Measurements from ENCODE around the gene PIK3R5. TPM values are rescaled to one million over a fixed set of nuclear protein-coding genes. Genes with fewer than 3 reads are reported as not detected.
"Not testable (repeated sequence)": the region's sequence is repeated elsewhere in the genome, so short reads cannot be mapped to it uniquely, and the experiment has no call there.

PIK3R5 gene
- total RNA-seq, 1 donor from 2014 or later: 46.8 TPM

DNA sequence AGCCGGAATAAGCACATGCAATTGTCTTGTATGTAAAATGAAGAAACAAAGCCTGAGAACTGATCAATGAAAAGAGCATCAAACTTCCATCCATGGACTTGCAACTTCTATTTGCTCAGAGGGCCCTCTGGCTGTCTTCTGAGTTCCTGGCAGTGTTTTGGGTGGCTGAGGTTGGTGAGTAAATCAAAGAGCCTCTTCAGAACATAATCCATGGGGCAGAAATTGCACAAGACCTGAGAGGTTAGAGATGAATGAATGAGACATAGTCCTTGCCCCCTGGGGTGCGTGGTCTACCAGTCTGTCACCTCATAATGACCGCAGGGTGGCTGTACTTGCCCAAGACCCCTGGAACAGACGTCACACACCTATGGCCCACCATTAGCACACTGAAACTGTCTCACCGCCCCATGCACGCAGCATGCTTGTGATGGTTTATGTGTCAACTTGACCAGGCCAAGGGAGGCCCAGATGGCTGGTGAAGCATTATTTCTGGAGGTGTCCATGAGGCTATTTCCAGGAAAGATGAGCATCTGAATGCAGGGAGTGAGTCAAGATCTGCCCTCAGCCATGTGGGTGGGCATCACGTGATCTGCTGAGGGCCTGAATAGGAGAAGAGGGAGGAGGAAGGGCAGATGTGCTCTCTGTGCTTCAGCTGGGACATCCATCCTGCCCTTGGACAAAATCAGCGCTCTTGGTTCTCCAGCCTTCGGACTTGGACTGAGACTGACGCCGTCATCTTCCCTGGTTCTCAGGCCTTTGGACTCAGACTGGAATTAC is 106.3 kb downstream of the PIK3R5 start:
- peaks cover 47% of the 10 kb centered on the region for H3K36me3 Mint-ChIP-seq (ENCODE audit: low read depth)
- no peaks in the 10 kb centered on the region for H3K27me3 Mint-ChIP-seq (ENCODE audit: low read depth)
- peaks cover 60% of the 10 kb centered on the region for H3K4me1 Mint-ChIP-seq (ENCODE audit: low read depth)
- intact Hi-C loops (cut with micrococcal nuclease): loop anchor here (1.0 to 10.0 kb wide), 5 partner anchors 9 to 114 kb away; partner anchors contain the start of gene CCDC42
- no peaks in the 10 kb centered on the region for H3K9me3 Mint-ChIP-seq
- H3K4me3 Mint-ChIP-seq (ENCODE audit: low read depth): peak overlapping the region; percentile 4
- DNase-seq (ENCODE audit: low spot score): no peak
- H3K27ac Mint-ChIP-seq: peak overlapping the region; percentile 95

DNA sequence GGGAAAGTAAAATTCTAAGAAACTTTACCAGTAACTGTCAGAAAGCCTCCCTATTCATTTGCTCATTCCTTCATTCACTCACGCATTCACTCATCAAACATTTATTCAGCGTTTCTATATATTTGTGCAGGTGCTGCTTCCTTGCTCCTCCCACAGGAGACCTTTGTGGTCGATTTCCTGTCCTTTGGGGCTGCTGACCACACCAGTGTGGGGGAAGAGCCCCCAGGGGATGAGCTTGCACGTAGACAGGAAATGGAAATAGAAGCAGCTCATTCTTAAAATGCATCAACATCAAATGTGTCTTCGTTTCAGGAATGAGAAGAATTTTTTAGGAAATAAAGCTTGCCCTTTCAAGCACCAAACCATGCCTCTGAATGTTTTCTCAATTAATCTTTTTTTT is 107.6 kb downstream of the PIK3R5 start:
- Mint-ChIP-seq H3K36me3 (ENCODE audit: low read depth) (peaks cover 36% of the 10 kb centered on the region), H3K4me3 (ENCODE audit: low read depth) (peak overlapping the region; percentile 75), H3K27me3 (ENCODE audit: low read depth) (no peaks in the 10 kb centered on the region), H3K9me3 (no peaks in the 10 kb centered on the region), H3K27ac (peak overlapping the region; percentile 95), H3K4me1 (ENCODE audit: low read depth) (peaks cover 58% of the 10 kb centered on the region)
- DNase-seq (ENCODE audit: low spot score): peak; percentile 55
- intact Hi-C loops (cut with micrococcal nuclease): loop anchor here (2.0 to 10.0 kb wide), 4 partner anchors 41 to 113 kb away; partner anchors contain the start of gene CCDC42

GRCh38 chr17:8856869-8857575 is 108.5 kb downstream of the PIK3R5 start:
- Mint-ChIP-seq H3K4me1 (ENCODE audit: low read depth) (peaks cover 49% of the 10 kb centered on the region), H3K27ac (peak overlapping the region; percentile 95), H3K4me3 (ENCODE audit: low read depth) (no peak overlapping the region), H3K27me3 (ENCODE audit: low read depth) (no peaks in the 10 kb centered on the region), H3K36me3 (ENCODE audit: low read depth) (peaks cover 29% of the 10 kb centered on the region), H3K9me3 (no peaks in the 10 kb centered on the region)
- intact Hi-C loops (cut with micrococcal nuclease): loop anchor here (10.0 kb wide), 1 partner anchor 112 kb away; the partner anchor contains the start of gene CCDC42
- DNase-seq (ENCODE audit: low spot score): no peak

DNA sequence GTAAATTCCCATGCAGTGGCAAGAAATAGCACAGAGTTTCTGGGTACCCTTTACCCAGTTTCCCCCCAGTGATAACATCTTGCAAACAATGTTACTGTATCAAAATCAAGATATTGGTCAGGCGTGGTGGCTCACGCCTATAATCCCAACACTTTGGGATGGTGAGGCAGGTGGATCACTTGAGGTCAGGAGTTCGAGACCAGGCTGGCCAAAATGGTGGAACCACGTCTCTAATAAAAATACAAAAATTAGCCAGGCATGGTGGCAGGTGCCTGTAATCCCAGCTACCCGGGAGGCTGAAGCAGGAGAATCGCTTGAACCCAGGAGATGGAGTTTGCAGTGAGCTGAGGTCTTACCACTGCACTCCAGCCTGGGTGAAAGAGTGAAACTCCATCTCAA is 109.3 kb downstream of the PIK3R5 start:
- H3K36me3 Mint-ChIP-seq (ENCODE audit: low read depth): peaks cover 22% of the 10 kb centered on the region
- peak overlapping the region; percentile 52 for H3K27ac Mint-ChIP-seq
- H3K27me3 Mint-ChIP-seq (ENCODE audit: low read depth); H3K4me3 Mint-ChIP-seq (ENCODE audit: low read depth); H3K9me3 Mint-ChIP-seq; DNase-seq (ENCODE audit: low spot score): not testable (repeated sequence)
- H3K4me1 Mint-ChIP-seq (ENCODE audit: low read depth): peaks cover 45% of the 10 kb centered on the region
- intact Hi-C loops (cut with micrococcal nuclease): loop anchor here (10.0 kb wide), 1 partner anchor 111 kb away; the partner anchor contains the start of gene CCDC42

- H3K4me3 Mint-ChIP-seq (ENCODE audit: low read depth): no peak overlapping the region
- peaks cover 26% of the 10 kb centered on the region for H3K36me3 Mint-ChIP-seq (ENCODE audit: low read depth)
- H3K4me1 Mint-ChIP-seq (ENCODE audit: low read depth): peaks cover 42% of the 10 kb centered on the region
- peaks cover 5% of the 10 kb centered on the region for H3K9me3 Mint-ChIP-seq
- peak overlapping the region; percentile 52 for H3K27ac Mint-ChIP-seq
- DNase-seq (ENCODE audit: low spot score): no peak
- no peaks in the 10 kb centered on the region for H3K27me3 Mint-ChIP-seq (ENCODE audit: low read depth)
- intact Hi-C loops (cut with micrococcal nuclease): loop anchor here (10.0 kb wide), 1 partner anchor 111 kb away; the partner anchor contains the start of gene CCDC42
Observed at GRCh38 chr17:8855477-8856204, 109.9 kb downstream of the PIK3R5 start.

GRCh38 chr17:8851600-8851999 is 113.9 kb downstream of the PIK3R5 start:
- intact Hi-C loops (cut with micrococcal nuclease): loop anchor here (10.0 kb wide), 1 partner anchor 107 kb away; the partner anchor contains the start of gene CCDC42
- Mint-ChIP-seq H3K4me1 (ENCODE audit: low read depth) (peaks cover 23% of the 10 kb centered on the region), H3K27me3 (ENCODE audit: low read depth) (no peaks in the 10 kb centered on the region), H3K9me3 (peaks cover 5% of the 10 kb centered on the region), H3K4me3 (ENCODE audit: low read depth) (no peak overlapping the region), H3K27ac (no peak overlapping the region), H3K36me3 (ENCODE audit: low read depth) (peaks cover 37% of the 10 kb centered on the region)
- no peak for DNase-seq (ENCODE audit: low spot score)

- H3K36me3 Mint-ChIP-seq (ENCODE audit: low read depth): peaks cover 47% of the 10 kb centered on the region
- no peak overlapping the region for H3K27ac Mint-ChIP-seq
- no peak for DNase-seq (ENCODE audit: low spot score)
- peaks cover 5% of the 10 kb centered on the region for H3K9me3 Mint-ChIP-seq
- H3K27me3 Mint-ChIP-seq (ENCODE audit: low read depth): no peaks in the 10 kb centered on the region
- intact Hi-C loops (cut with micrococcal nuclease): loop anchor here (10.0 kb wide), 1 partner anchor 105 kb away; the partner anchor contains the start of gene CCDC42
- peaks cover 14% of the 10 kb centered on the region for H3K4me1 Mint-ChIP-seq (ENCODE audit: low read depth)
- H3K4me3 Mint-ChIP-seq (ENCODE audit: low read depth): no peak overlapping the region
Observed at GRCh38 chr17:8849311-8850041, 116.0 kb downstream of the PIK3R5 start.

DNA sequence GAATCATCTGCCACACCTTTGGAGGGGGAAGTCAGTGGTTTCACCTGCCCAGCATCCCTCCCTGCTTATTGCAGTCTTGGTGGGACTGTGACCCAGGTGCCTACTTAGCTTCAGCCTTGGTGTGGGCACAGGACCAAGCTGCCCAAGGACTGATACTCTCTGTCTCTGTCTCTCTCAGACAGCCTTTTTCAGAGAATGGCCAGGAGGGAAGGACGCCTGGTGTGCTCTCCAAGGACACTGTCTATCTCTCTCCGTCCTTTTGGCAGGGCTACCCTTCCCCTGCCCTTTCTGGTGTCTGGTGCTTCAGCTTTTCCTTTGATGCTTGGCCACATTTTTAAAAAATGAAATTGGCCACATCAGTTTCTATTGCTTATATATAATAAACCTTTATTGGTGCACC is 117.6 kb downstream of the PIK3R5 start:
- peaks cover 5% of the 10 kb centered on the region for H3K9me3 Mint-ChIP-seq
- intact Hi-C loops (cut with micrococcal nuclease): no loop called here
- H3K4me3 Mint-ChIP-seq (ENCODE audit: low read depth): no peak overlapping the region
- H3K27ac Mint-ChIP-seq: peak overlapping the region; percentile 38
- H3K27me3 Mint-ChIP-seq (ENCODE audit: low read depth): no peaks in the 10 kb centered on the region
- no peak for DNase-seq (ENCODE audit: low spot score)
- H3K4me1 Mint-ChIP-seq (ENCODE audit: low read depth): peaks cover 14% of the 10 kb centered on the region
- peaks cover 53% of the 10 kb centered on the region for H3K36me3 Mint-ChIP-seq (ENCODE audit: low read depth)

DNA sequence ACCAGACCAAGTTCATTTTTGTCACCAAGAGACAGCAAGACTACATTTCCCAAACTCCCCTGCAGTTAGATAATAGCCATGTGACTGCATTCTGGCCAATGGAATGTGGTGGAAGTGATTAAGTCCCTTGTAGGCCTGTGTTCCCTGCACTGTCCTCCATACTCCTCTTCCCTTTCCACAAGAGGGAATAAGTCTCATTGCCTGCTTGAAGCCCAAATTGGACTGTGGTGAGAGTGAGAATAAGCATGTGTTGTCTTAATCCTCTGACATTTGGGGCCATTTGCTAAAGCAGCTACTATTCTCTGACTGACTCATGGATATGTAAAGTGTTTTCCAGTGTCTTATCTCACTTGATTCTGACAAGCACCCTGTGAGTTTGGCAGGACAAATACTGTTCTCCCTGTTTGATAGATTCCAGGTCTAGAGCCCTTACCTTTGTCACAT is 118.7 kb downstream of the PIK3R5 start:
- H3K27me3 Mint-ChIP-seq (ENCODE audit: low read depth): no peaks in the 10 kb centered on the region
- H3K27ac Mint-ChIP-seq: no peak overlapping the region
- no peak for DNase-seq (ENCODE audit: low spot score)
- H3K9me3 Mint-ChIP-seq: peaks cover 3% of the 10 kb centered on the region
- H3K4me1 Mint-ChIP-seq (ENCODE audit: low read depth): peaks cover 13% of the 10 kb centered on the region
- no peak overlapping the region for H3K4me3 Mint-ChIP-seq (ENCODE audit: low read depth)
- peaks cover 57% of the 10 kb centered on the region for H3K36me3 Mint-ChIP-seq (ENCODE audit: low read depth)
- intact Hi-C loops (cut with micrococcal nuclease): no loop called here

- DNase-seq (ENCODE audit: low spot score): no peak
- H3K27me3 Mint-ChIP-seq (ENCODE audit: low read depth): no peaks in the 10 kb centered on the region
- peaks cover 47% of the 10 kb centered on the region for H3K36me3 Mint-ChIP-seq (ENCODE audit: low read depth)
- H3K9me3 Mint-ChIP-seq: no peaks in the 10 kb centered on the region
- no peak overlapping the region for H3K27ac Mint-ChIP-seq
- intact Hi-C loops (cut with micrococcal nuclease): no loop called here
- no peak overlapping the region for H3K4me3 Mint-ChIP-seq (ENCODE audit: low read depth)
- peaks cover 7% of the 10 kb centered on the region for H3K4me1 Mint-ChIP-seq (ENCODE audit: low read depth)
Observed at GRCh38 chr17:8844229-8845218, 121.0 kb downstream of the PIK3R5 start.

GRCh38 chr17:8843344-8843743 is 122.2 kb downstream of the PIK3R5 start:
- H3K36me3 Mint-ChIP-seq (ENCODE audit: low read depth): peaks cover 47% of the 10 kb centered on the region
- no peaks in the 10 kb centered on the region for H3K27me3 Mint-ChIP-seq (ENCODE audit: low read depth)
- no peaks in the 10 kb centered on the region for H3K9me3 Mint-ChIP-seq
- no peak for DNase-seq (ENCODE audit: low spot score)
- intact Hi-C loops (cut with micrococcal nuclease): no loop called here
- H3K4me1 Mint-ChIP-seq (ENCODE audit: low read depth): peaks cover 7% of the 10 kb centered on the region
- no peak overlapping the region for H3K4me3 Mint-ChIP-seq (ENCODE audit: low read depth)
- H3K27ac Mint-ChIP-seq: no peak overlapping the region
